ENCODE data around the gene HSBP1L1. TPM values are rescaled to one million over a fixed set of nuclear protein-coding genes. Genes with fewer than 3 reads are reported as not detected.

Gene HSBP1L1
- total RNA-seq, 1 donor from 2014 or later: 1.6 TPM

DNA sequence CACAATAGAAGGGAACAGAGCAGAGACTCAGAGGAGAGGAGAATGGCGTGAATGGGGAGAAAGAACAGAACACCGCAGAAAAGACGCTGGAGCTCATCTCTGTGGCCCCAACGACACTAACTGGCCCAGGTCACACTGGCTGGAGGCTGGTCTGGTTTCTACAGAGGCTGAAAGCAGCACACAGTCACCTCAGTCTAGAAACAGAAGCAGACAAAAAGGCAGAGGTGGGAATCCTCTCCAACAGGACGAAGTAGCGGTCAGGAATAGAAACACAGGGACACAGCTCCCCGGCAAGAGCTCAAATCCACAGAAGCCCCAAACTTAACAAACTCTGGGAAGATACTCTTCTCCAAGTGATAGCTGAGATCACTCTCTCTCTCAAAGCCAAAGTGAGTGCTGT is 22.2 kb upstream of the HSBP1L1 start:
- peaks cover 41% of the 10 kb centered on the region for H3K4me1 Mint-ChIP-seq (ENCODE audit: unreplicated experiment)
- no peaks in the 10 kb centered on the region for H3K27me3 Mint-ChIP-seq (ENCODE audit: unreplicated experiment)
- no peak overlapping the region for H3K27ac Mint-ChIP-seq (ENCODE audit: unreplicated experiment)
- no peak overlapping the region for H3K4me3 Mint-ChIP-seq (ENCODE audit: unreplicated experiment)
- TF ChIP-seq, protein P1, sequence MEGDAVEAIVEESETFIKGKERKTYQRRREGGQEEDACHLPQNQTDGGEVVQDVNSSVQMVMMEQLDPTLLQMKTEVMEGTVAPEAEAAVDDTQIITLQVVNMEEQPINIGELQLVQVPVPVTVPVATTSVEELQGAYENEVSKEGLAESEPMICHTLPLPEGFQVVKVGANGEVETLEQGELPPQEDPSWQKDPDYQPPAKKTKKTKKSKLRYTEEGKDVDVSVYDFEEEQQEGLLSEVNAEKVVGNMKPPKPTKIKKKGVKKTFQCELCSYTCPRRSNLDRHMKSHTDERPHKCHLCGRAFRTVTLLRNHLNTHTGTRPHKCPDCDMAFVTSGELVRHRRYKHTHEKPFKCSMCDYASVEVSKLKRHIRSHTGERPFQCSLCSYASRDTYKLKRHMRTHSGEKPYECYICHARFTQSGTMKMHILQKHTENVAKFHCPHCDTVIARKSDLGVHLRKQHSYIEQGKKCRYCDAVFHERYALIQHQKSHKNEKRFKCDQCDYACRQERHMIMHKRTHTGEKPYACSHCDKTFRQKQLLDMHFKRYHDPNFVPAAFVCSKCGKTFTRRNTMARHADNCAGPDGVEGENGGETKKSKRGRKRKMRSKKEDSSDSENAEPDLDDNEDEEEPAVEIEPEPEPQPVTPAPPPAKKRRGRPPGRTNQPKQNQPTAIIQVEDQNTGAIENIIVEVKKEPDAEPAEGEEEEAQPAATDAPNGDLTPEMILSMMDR (IDR thresholded peaks at IDR 0.05): no peak
- peaks cover 33% of the 10 kb centered on the region for H3K36me3 Mint-ChIP-seq (ENCODE audit: unreplicated experiment)
- peaks cover 4% of the 10 kb centered on the region for H3K9me3 Mint-ChIP-seq (ENCODE audit: unreplicated experiment)
- no peak for DNase-seq (ENCODE audit: extremely low spot score, unreplicated experiment)

DNA sequence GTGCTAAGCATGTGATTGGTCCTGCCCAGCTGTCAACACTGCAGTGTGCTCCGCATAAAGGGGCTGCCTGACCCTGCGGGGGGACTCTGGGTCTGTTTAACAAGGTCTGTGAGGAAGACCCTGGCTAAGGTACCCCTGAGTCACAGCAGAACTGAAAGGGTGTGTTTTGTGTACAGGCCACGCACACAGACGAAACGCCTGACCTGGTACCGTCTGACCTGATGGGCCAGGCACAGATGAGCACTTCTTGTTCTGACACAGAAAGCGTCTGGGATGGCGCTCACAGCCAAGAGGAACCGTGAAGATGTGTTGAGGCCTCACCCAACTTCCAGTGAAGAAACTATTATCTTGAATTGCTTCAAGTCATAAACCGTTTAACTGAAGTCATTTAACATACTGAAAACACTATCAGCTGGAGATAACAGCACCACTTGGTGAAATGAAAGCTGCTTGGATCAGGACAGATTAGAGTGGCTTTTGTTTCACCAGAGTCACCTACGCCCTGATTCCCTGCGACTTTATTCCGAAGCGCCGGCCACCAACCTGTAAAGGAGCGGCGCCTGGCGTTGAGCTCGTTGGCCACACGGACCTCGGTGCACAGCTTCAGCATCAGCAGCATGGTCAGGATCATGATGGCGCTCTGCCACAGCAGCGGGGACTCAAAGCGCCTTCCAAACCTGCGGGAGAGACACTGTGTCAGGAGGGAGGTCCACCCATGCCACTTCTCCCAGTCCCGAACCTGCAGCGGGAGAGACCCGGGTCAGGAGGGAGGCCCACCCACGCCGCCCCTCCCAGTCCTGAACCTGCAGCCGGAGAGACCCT is 21.4 kb upstream of the HSBP1L1 start:
- H3K9me3 Mint-ChIP-seq (ENCODE audit: unreplicated experiment): peaks cover 4% of the 10 kb centered on the region

DNA sequence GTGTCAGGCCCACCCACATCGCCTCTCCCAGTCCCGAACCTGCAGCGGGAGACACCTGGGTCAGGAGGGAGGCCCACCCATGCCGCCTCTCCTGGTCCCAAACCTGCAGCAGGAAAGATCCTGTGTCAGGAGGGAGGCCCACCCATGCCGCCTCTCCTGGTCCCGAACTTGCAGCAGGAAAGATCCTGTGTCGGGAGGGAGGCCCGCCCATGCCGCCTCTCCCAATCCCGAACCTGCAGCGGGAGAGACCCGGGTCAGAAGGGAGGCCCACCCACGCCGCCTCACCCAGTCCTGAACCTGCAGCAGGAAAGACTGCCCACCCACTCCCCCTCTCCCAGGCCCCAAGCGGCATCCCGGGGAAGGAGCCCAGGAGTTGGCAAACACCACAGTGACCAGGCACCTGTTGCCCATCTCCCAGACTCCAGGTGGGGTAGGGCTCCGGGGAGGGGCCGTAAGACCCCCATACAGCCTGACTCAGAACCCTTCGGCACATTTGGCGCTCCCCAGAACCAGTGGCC is 20.8 kb upstream of the HSBP1L1 start:
- TF ChIP-seq, protein P1 (IDR thresholded peaks at IDR 0.05): no peak

More for the DNA sequence above, 21.4 kb upstream of the HSBP1L1 start:
- peaks cover 26% of the 10 kb centered on the region for H3K36me3 Mint-ChIP-seq (ENCODE audit: unreplicated experiment)
- no peak overlapping the region for H3K27ac Mint-ChIP-seq (ENCODE audit: unreplicated experiment)
- H3K4me1 Mint-ChIP-seq (ENCODE audit: unreplicated experiment): peaks cover 41% of the 10 kb centered on the region
- TF ChIP-seq, protein P1 (IDR thresholded peaks at IDR 0.05): no peak
- H3K4me3 Mint-ChIP-seq (ENCODE audit: unreplicated experiment): no peak overlapping the region
- no peak for DNase-seq (ENCODE audit: extremely low spot score, unreplicated experiment)
- H3K27me3 Mint-ChIP-seq (ENCODE audit: unreplicated experiment): no peaks in the 10 kb centered on the region

DNA sequence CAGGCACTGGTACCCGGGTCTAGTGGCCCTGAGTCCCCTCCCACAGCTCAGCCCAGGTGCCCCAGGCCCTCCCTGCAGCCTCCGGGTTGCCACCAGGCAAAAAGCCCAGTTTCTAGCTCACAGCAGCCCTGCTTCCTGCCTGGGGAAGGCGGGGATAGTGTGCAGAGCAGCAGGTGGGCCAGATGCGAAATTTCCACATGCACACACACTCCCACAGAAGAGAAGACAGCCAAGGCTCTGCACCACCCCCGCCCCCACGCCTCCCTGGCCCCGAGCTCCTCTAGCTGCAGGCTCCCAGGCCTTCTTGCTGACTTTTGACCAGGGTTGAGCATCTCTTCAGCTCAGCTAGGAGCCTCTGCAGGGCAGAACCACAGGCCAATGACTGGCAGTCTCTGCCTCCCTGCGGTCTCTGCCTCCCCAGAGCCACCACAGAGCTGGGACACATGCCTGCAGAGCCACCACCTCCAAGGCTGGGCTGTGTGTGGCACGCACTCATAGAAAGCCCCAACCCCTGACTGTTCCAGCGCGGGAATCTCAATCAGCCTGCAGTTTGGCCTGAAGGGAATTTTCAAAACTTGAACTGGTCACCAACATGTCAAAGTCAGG is 20.2 kb upstream of the HSBP1L1 start:
- TF ChIP-seq, protein P1 (IDR thresholded peaks at IDR 0.05): no peak
- H3K27ac Mint-ChIP-seq (ENCODE audit: unreplicated experiment): peak overlapping the region; percentile 50
- no peak for DNase-seq (ENCODE audit: extremely low spot score, unreplicated experiment)
- peaks cover 42% of the 10 kb centered on the region for H3K4me1 Mint-ChIP-seq (ENCODE audit: unreplicated experiment)
- no peak overlapping the region for H3K4me3 Mint-ChIP-seq (ENCODE audit: unreplicated experiment)
- H3K9me3 Mint-ChIP-seq (ENCODE audit: unreplicated experiment): peaks cover 4% of the 10 kb centered on the region
- H3K27me3 Mint-ChIP-seq (ENCODE audit: unreplicated experiment): no peaks in the 10 kb centered on the region
- H3K36me3 Mint-ChIP-seq (ENCODE audit: unreplicated experiment): peaks cover 24% of the 10 kb centered on the region

More for the DNA sequence above, 20.8 kb upstream of the HSBP1L1 start:
- no peaks in the 10 kb centered on the region for H3K27me3 Mint-ChIP-seq (ENCODE audit: unreplicated experiment)
- peaks cover 4% of the 10 kb centered on the region for H3K9me3 Mint-ChIP-seq (ENCODE audit: unreplicated experiment)
- no peak overlapping the region for H3K27ac Mint-ChIP-seq (ENCODE audit: unreplicated experiment)
- H3K4me1 Mint-ChIP-seq (ENCODE audit: unreplicated experiment): peaks cover 41% of the 10 kb centered on the region
- peaks cover 24% of the 10 kb centered on the region for H3K36me3 Mint-ChIP-seq (ENCODE audit: unreplicated experiment)
- H3K4me3 Mint-ChIP-seq (ENCODE audit: unreplicated experiment): no peak overlapping the region
- DNase-seq (ENCODE audit: extremely low spot score, unreplicated experiment): no peak

DNA sequence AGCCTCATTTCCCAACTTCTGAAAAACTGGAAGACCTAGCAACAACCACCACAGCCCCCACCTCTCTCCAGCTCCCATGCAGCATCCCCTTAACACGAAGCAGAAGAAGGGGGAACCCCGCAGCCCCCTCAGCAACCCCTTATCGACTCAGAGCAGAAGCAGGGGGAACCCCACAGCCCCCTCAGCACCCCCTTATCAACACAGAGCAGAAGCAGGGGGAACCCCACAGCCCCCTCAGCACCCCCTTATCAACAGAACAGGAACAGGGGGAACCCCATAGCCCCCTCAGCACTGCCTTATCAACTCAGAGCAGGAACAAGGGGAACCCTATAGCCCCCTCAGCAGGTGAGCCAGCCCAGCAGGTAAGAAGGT is 19.7 kb upstream of the HSBP1L1 start:
- Mint-ChIP-seq H3K4me3 (ENCODE audit: unreplicated experiment) (no peak overlapping the region), H3K36me3 (ENCODE audit: unreplicated experiment) (peaks cover 19% of the 10 kb centered on the region), H3K27me3 (ENCODE audit: unreplicated experiment) (no peaks in the 10 kb centered on the region), H3K27ac (ENCODE audit: unreplicated experiment) (peak overlapping the region; percentile 50), H3K4me1 (ENCODE audit: unreplicated experiment) (peaks cover 44% of the 10 kb centered on the region), H3K9me3 (ENCODE audit: unreplicated experiment) (peaks cover 3% of the 10 kb centered on the region)
- DNase-seq (ENCODE audit: extremely low spot score, unreplicated experiment): no peak
- TF ChIP-seq, protein P1 (IDR thresholded peaks at IDR 0.05): no peak

Measured in osteocyte (in vitro differentiated cells).